HG03064 (cell line): ENCODE measurements around the gene STAP1.
"Not testable (repeated sequence)": the region's sequence is repeated elsewhere in the genome, so short reads cannot be mapped to it uniquely, and the experiment has no call there.

Source experiments
- ATAC-seq: cut with Tn5 transposase; IDR thresholded peaks from one replicate; pipeline ENCODE4 v1.9.1; 2021; ENCODE audit warnings: low read depth; ENCODE audit not compliant: unreplicated experiment

Gene STAP1

GRCh38 chr4:67558493-67558892, at the start of gene STAP1:
Gene STAP1, plus strand, starts transcription at chr4:67558727. Its CDS starts 83 bp downstream, at chr4:67558810.
- peak; percentile 49 for ATAC-seq

GRCh38 chr4:67512501-67512900, 46.0 kb upstream of the STAP1 start:
- ATAC-seq, result no peak

- no peak for ATAC-seq
These were observed 38.4 kb upstream of the STAP1 start for GRCh38 chr4:67520141-67520540.

- no peak for ATAC-seq
These were observed 37.0 kb upstream of the STAP1 start for GRCh38 chr4:67521506-67521905.

- no peak for ATAC-seq
These were observed 36.3 kb upstream of the STAP1 start for GRCh38 chr4:67522230-67522629.

- no peak for ATAC-seq
These were observed 35.5 kb upstream of the STAP1 start for GRCh38 chr4:67522851-67523671.

- ATAC-seq, result not testable (repeated sequence)
These were observed 34.4 kb upstream of the STAP1 start for GRCh38 chr4:67524140-67524539.

- no peak for ATAC-seq
These were observed 27.1 kb upstream of the STAP1 start for GRCh38 chr4:67531379-67531962.

GRCh38 chr4:67532397-67532796, 26.1 kb upstream of the STAP1 start:
- ATAC-seq, result not testable (repeated sequence)

GRCh38 chr4:67533112-67533511, 25.4 kb upstream of the STAP1 start:
- ATAC-seq, result no peak

- ATAC-seq, result no peak
These were observed 23.2 kb upstream of the STAP1 start for GRCh38 chr4:67535280-67535840.

- ATAC-seq, result no peak
These were observed 18.7 kb upstream of the STAP1 start for GRCh38 chr4:67539830-67540229.

- ATAC-seq, result no peak
These were observed 16.5 kb upstream of the STAP1 start for GRCh38 chr4:67542076-67542475.

GRCh38 chr4:67545199-67546003, 13.1 kb upstream of the STAP1 start, which contains the start of gene CENPC:
Gene CENPC, minus strand, starts transcription at chr4:67545503. Its CDS starts 148 bp downstream, at chr4:67545355.
- peak; percentile 96 for ATAC-seq

- no peak for ATAC-seq
These were observed 12.5 kb upstream of the STAP1 start for GRCh38 chr4:67546004-67546356.

- ATAC-seq, result no peak
These were observed 11.6 kb upstream of the STAP1 start for GRCh38 chr4:67546971-67547370.

GRCh38 chr4:67549123-67549522, 9.4 kb upstream of the STAP1 start:
- peak; percentile 36 for ATAC-seq

GRCh38 chr4:67550451-67550850, 8.1 kb upstream of the STAP1 start:
- ATAC-seq, result peak; percentile 32

GRCh38 chr4:67550857-67551256, 7.7 kb upstream of the STAP1 start:
- ATAC-seq, result peak; percentile 40

- ATAC-seq, result not testable (repeated sequence)
These were observed 6.3 kb upstream of the STAP1 start for GRCh38 chr4:67552146-67552792.
